GM21447 (cell line): ENCODE measurements around the gene TNS1.
"Not testable (repeated sequence)": the region's sequence is repeated elsewhere in the genome, so short reads cannot be mapped to it uniquely, and the experiment has no call there.

Experiments
- ATAC-seq: cut with Tn5 transposase; IDR thresholded peaks from one replicate; pipeline ENCODE4 v1.9.1; 2021; ENCODE audit not compliant: unreplicated experiment

The TNS1 gene

DNA sequence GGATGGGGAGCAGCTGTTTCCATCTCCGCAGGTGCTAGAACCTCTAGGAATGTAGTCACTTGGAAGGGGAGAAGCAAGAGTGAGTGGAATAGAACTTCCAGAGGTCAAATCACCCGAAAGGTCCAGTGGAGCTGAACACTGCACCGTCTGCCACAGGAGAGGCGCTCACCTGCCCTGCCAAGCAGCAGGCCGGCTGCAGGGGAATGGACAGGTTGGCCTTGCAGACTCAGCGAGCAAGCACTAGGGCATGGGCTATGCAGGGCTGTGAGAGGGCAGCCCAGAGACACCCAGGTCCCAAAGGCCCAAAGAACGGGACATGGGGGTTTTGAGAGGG lies 214.2 kb downstream of the TNS1 start:
- no peak for ATAC-seq

DNA sequence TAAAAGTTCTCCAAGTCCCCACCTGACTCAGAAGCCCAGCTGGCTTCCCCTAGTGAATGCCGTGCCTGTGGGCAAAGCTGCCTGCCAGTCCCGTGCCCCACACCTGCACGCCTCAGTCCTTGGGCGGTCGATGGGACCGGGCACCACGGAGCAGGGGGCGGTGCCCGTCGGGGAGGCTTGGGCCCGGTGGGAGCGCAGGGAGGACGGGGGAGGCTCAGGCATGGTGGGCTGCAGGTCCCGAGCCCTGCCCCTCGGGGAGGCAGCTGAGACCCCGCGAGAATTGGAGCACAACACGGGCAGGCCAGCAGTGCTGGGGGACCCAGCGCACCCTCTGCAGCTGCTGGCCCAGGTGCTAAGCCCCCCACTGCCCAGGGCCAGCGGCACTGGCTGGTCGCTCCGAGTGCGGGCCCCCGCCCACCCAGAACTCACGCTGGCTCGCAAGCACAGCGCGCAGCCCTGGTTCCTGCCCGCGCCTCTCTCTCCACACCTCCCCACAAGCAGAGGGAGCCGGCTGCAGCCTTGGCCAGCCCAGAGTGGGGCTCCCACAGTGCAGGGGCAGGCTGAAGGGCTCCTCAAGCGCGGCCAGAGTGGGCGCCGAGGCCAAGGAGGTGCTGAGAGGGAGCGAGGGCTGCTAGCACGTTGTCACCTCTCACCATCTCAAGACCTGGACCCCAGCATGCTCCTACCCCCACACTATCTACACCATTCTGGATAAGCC lies 215.5 kb downstream of the TNS1 start:
- no peak for ATAC-seq

DNA sequence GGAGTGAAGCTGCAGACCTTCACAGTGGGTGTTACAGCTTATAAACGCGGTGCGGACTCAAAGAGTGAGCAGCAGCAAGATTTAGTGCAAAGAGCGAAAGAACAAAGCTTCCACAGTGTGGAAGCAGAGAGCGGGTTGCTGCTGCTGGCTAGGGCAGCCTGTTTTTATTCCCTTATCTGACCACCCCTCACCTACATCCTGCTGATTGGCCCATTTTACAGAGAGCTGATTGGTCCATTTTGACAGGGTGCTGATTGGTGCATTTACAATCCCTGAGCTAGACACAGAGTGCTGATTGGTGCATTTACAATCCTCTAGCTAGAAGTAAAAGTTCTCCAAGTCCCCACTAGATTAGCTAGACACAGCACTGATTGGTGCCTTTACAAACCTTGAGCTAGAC lies 216.2 kb downstream of the TNS1 start:
- not testable (repeated sequence) for ATAC-seq

DNA sequence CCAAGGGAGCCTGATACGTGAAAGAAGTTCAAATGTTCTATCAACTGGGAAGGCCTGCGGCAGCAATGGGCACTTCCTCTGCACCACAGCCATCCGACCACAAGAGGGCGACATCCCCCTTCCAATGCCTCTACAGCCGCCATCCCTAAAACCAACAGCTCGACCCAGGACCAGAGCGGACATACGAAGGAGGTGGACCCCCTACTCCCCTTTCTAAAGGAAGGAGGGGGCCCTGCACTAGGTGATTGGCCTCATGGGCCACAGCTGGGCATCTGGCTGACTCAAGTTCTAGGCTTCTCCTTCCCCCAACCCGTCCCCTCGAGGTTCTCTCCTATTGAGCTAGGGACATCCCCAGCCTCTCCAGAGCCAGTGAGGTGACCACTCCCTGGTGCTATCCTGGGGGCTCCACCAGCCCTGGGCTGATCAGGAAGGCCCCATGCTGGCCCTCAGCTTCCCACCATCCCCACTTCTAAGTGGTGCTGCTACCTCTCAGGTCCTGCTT lies 217.2 kb downstream of the TNS1 start:
- ATAC-seq: no peak

DNA sequence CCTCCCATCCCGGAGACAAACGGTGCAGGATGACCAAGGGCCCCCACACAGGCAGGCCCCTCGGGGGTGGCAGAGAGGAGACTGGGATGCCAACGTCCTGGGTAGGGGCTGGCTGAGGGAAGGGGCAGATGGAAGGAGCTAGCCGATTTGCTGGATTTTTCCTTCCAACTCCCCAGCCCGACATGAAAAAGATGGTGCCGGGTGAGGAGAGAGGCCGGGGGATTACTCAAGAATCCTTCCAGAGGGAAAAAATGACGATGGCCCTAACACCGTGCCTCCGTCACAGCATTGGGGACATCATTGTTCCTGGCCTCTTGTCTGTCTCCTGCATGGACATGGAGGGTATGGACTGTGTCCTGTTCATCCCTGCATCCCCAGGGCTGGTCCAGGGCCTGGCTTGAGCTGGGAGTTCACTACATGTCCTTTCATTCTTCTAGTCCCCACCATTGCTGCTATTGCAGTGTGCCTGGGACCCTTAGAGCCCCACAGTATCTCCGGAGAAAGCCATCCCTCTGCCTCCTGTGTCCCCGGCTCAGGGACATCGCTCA lies 217.7 kb downstream of the TNS1 start:
- ATAC-seq: no peak

DNA sequence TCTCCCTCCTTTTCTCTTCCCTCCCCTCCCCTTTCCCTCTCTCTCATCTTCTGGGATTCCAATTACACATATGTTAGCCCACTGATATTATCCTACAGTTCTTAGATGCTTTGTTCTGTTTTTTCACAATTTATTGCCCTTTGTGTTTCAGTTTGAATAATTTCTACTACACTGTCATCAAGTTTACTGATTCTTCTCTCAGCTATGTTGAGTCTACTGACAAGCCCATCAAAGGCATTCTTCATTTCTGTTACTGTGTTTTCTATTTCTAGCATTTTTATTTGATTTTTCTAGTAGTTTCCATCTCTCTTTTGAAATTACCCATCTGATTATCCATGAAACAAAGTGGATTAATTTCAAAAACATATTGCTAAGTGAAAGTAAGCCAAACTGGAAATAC lies 219.6 kb downstream of the TNS1 start:
- no peak for ATAC-seq

DNA sequence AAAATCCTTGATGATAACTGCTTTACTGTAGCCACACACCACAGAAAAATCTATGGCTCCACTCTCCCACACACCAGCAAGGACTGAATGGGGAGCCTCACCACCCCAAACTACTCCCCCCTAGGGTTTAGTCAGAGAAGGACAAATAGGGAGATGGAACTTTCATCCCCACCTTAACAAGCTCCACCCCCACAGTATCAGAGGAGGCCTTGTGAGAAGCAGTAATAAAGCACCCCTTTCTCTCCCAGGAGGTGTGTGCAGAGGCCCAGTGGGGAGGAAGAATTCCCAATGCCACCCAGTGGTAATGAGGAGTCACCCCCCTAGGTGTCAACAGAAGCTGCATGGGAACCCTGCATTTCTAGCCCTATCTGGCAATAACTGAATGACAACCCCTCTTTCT lies 224.9 kb downstream of the TNS1 start:
- ATAC-seq: no peak

DNA sequence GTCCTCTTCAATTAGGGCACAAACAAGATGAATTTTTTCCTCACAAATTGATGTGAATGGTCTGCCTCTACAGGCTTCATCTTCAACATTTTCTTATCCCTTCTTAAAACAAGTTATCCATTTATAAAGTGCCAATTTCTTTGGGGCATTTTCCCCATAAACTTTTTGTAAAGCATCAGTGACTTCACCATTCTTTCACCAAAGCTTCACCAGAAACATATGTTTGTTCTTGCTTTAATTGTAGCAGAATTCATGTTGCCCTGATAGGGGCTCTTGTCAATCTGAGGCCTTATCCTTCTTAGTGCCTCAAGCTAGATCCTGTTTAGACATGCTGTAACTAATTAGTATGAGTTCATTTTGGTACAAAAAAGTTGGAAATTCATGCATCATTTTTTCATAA lies 226.2 kb downstream of the TNS1 start:
- no peak for ATAC-seq

DNA sequence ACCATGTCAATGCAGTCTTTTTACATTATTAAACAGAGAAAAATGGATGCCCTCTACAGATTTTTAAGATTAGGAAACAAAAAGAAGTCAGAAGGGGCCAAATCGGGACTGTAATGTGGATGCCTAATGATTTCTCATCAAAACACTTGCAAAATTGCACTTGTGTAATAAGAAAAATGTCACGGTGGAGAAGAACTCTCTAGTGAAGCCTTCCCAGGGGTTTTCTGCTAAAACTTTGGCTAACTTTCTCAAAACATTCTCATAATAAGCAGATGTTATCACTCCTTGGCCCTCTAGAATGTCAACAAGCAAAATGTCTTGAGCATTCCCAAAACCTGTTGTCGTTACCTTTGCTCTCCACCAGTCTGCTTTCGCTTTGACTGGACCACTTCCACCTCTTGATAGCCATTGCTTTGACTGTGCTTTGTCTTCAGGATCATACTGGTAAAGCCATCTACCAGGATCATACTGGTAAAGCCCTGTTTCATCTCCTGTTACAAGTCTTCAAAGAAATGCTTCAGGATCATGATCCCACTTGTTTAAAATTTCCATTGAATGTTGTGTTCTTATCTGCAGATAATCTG lies 226.8 kb downstream of the TNS1 start:
- ATAC-seq: no peak

DNA sequence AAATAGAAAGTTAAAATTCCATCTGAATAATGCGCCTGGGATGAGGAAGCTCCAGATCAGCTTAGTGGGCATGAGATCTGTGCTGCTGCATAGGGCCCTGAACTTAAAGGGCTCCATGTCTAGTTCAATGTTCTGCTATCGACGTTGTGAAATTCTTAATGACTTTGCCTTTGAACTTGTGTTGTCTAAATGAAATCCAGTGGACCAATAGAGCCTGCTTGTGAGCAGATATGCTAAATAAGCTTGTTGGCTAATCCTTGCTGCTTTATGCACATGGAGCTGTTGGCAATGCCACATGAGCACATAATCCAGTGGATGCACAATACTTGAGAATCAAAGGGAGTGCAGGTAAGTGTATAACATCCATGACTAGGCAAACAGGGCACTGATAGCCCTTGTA lies 228.6 kb downstream of the TNS1 start:
- ATAC-seq: no peak

DNA sequence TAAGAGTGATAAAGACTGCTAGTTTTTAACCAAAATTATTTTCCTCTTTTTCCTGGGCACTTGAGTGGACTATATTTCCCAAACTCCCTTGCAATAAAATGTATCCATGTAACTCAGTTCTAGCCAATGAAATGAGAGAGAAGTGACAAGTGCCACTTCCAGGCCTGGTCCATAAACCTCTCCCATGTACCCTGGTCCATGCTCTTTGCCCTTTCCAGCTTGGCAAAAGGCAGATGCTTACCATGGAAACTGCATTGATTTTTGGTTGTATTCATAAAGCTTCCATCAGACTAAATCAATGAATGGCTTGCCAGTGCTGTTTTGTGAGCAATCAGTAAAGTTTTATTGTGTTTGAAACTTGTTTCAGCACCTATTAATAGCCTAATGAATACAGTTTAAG lies 229.3 kb downstream of the TNS1 start:
- no peak for ATAC-seq

DNA sequence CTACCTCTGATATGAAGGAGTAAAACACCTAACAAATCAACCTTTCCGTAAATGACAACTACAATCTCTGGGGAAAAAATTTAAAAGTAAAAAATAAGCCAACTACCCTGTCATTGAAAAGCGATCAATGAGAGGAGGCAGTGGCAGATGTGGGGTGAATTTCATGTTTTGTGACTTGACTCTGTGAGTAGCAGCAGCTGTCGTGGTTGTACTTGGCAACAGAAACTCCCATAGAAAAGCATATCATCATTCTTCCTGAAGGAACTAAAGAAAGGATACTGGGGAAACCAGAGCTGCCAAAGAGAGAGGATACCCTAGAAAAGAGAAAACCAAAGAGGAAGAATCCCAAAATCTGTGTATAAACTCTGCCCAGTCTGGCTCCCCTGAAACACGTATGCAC lies 236.4 kb downstream of the TNS1 start:
- no peak for ATAC-seq

DNA sequence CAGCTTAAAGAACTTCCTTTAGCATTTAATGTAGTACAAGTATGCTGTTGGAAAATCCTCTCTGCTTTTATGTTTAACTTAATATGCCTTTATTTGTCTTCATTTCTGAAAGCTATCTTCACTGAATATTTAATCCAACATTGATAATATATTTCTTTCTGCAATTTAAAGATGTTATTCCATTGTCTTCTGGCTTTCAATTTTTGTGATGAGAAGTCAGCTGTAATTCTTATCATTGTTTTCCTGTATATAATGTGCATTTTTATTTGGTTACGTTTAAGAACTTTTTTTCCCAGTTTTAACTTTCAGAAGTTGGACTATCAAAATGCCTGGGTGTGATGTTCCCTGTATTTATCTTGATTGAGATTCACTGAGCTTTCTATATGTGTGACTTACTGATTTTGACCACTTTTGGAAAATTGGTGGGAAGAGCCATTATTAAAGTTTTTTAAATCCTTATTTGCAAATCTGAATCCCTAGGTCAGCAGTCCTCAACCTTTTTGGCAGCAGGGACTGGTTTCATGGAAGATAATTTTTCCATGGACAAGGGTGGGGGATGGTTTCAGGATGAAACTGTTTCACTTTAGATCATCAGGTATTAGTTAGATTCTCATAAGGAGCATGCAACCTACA lies 241.0 kb downstream of the TNS1 start:
- no peak for ATAC-seq

DNA sequence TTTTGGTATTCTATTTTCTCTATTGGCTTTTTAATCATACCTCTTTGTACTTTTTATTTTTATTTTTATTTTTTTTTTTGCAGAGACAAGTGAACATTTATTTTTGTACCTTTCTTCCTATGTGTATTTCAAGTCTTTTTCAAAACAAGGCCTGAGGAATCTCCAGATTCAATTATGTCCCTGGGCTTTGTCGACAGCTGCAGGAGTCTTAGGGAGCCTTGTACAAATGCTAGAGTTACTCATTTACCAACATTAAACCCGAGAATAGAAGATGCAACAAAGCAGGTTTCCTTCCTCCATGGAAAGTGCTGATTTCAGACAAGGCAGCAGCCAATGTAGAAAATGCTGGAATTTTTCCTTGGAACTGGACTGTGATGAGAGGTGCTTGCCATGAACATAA lies 242.8 kb downstream of the TNS1 start:
- ATAC-seq: no peak

DNA sequence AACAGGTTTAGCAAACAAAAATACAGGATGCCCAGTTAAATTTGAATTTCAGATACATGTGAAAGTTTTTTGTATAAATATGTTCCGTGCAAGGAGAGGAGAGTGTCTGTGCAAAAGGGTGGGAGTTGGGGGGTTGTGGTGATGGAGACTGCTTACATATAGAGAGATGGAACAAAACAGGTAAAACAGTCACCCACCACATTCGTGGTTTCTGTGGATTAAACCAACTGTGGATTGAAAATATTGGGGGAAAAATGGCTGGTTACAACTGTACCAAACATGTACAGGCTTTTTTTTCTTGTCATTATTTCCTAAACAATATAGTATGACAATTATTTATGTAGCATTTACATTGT lies 245.7 kb downstream of the TNS1 start:
- no peak for ATAC-seq

DNA sequence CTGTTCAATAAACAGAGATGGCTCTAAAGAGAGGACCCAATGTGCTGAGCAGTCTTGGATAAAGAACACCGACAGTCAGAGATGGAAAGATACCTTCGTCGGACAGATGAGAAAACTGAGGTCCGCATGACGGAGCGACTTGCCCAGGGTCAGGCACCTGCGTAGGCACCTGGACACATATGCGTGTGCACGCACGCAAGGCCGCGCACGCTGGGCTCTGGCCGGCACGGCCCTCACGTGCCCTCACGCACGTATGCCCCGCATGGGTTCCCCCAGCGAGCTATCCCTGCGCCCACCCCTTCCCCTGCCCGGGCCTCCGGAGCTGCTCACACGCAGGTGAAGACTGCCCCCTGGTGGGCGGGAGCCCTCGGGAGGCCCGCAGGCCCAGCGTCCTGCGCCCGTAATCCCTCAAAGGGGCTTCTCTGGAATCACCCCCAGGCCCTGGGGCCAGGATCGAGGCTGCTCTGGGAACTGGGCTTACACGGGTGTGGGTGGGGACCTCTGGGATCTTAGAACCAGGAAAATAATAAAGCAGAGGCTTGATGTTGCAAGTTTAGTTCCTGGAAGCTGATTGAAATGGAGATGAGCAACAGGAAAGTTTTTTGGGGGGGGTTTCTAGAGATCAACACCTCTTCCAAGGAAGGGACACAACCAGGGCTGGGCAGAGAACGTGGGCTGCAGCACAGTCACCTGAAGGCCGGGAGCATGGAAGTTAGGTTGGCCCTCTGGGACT lies 246.3 kb downstream of the TNS1 start:
- no peak for ATAC-seq

DNA sequence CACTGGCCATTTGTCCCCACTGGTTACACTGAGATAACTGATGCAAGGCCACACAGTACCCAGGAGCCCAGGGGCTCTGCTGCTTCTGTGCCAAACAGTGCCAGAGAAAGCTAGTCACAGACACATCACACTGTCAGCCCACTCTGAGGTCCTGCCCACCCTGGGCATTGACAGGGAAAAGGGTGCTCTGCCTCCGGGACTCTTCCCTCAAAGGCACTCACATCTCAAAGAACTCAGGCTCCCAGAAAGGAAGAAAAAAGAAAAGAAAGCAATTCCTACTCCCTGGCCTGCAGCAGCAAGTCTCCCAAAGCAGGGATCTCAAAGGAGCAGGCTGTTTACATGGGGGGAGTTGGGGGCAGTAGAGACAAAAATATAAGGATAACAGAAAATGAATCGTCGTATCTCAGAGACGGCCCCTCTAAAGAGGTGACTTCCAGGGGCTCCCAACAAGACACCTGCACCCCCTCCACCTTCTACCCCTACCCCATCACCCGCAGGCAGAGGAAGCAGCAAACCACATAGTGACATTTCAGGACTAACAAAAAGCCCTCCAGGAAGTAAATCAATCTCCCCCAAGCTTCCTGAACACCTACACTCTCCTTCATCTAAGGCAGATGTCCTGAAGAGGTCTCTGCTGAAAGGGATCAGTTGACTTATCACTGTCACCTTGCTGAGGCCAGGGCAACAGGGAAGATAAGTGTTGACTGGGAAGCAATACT lies 247.6 kb downstream of the TNS1 start:
- ATAC-seq: no peak

DNA sequence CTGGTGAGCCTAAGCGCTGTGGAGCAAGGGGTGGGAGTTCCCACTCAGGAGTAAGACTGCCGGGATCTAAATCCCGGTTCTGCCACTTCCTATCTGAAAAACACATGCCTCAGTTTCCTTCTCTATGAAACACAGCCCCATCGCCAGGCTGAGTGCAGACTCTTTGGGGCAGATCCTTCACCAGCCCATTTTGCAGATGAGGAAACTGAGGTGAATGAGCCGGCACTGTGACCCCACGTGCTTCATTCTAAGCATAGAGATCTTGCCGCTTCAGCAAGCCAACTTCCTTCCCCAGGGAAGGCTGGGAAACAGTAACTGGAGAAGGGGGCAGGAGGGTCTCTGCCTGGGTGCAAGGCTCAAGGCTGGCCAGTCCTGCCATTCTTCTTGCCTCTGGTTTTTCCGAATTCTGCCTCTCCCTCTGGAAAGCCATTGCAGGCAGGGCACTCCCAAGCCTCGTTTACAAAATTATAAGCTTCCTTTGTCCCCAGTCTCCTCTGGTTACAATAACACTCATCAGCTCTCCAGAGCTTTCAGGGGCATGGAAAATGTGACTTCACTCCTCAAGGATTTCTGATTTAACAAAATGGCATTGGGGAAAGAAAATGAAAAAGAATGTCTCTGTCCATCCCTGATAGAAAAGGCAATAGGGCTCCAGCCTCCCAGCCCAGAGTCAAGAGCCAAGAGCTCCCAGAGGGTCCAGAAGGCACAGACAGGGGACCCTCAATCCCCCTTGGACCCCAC lies 249.2 kb downstream of the TNS1 start:
- no peak for ATAC-seq

DNA sequence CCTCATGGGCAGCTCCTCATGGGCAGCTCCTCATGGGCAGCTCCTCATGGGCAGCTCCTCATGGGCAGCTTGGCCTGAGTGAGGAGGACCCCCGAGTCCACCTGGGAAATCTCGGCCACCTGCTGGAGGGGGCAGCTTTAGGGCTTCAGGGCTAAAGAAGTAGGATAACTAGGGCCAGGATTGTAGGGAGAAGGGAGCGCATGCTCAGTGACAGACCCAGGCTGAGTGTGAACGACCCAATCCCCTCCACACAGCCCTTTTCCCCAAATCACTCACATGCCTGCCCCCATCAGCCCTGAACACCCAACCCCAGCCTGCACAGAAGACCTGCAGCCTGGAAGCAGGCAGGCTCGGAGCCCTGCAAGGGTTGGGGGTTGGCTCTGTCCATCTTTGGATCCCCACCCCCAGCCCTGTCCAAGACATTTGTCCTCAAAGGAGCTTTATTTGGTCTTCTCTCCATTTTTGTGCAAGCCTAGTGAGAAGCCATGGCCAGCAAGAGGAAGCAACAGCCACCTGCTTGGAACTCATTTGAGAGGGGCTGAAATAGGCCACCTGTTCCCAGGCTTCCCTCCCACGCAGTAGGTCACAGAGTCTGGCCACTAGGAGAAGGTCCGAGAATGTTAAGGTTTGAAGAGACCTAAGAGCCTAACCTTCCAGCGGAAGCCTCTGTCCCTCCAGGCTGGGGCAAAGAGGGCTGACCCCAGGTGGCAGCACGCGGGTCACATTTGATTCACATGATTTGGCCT lies 249.9 kb downstream of the TNS1 start:
- no peak for ATAC-seq

DNA sequence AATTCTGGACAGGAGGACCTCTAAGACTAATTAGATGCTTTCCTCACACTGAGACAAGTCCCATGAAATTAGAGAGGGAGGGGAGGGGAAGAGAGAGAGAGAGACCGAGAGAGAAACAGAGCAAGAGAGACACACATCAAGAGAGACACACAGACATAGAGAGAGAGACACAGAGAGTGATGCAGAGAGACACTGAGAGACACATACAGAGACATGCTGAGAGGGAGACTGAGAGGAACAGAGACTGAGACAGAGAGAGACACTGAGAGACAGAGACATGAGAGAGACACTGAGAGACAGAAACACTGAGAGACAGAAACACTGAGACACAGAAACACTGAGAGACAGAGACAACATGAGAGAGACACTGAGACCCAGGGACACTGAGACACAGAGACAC lies 250.8 kb downstream of the TNS1 start:
- no peak for ATAC-seq
